GM21619 (cell line): ENCODE measurements around the gene RGS11.

ENCODE experiments used
- ATAC-seq: cut with Tn5 transposase; IDR thresholded peaks from one replicate; pipeline ENCODE4 v1.9.1; 2021; ENCODE audit not compliant: unreplicated experiment

Gene RGS11

DNA sequence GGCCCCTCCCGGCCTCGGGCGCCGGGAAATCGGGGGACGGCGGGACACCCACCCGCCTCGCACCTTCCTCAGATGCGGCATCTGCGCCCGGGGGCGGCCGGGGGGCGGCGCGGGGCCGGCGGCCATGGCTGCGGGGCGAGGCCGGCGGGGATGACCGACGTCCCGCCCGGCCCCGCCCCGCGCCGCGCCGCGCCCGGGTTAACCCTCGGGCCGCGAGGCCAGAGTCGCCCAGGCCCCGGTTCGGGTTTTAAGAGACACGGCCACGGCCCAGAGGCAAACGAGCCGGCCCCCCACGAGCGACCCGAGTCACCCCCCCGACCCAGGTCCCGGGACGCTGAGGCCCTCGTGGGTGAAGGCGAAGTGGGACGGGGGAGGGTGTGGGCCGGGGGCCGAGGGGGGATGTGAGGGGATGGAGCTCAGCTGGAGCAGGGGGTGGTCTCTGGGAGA lies at the start of gene RGS11:
Gene RGS11 (minus strand): TSS at position 159 of the 447 bp plus-strand sequence. CDS start 33 bp downstream, at position 126.
- no peak for ATAC-seq

DNA sequence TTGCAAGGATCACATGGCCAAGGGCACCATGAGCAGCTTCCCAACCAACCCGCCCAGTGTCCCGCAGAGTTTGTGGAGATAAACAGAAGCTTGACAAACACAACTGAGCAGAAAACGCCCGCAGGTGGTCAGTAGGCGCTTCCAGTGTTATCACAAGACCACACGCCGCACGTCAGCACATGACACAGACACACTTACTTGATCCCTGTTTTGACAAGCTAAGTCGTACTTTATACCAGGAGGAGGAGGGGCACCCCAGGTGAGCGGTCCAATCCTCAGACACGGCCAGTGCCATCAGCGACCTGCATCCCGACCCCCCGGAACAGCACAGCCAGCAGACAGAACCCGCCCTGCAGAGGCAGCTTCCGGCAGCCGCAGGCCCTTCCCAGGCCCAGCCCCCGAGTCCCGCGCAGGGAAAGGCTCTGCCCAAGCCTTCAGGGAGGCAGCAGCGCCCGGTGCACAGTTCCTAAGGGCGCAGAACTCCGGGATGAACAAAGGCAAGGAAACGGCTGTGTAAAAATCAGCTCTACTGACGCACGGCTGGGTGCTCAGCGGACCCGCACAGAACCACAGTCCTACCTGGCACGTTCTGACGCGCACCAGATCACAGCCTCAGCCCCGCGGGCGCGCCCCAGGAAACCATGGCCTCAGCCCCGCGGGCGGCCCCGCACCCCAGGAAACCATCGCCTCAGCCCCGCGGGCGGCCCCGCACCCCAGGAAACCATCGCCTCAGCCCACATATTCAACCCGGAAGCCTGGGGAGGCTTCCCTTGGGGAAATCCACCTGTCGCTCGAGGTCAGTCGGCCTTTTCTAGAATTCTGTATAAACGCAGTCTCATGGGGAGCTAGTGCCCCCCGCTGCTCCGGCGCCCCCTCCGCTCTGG lies 48.9 kb upstream of the RGS11 start:
- no peak for ATAC-seq

GRCh38 chr16:324201-324450 lies 48.4 kb upstream of the RGS11 start:
- ATAC-seq = no peak

GRCh38 chr16:322476-323143 lies 46.9 kb upstream of the RGS11 start:
- no peak for ATAC-seq

GRCh38 chr16:321532-321931 lies 45.8 kb upstream of the RGS11 start:
- no peak for ATAC-seq

GRCh38 chr16:320206-320605 lies 44.5 kb upstream of the RGS11 start:
- ATAC-seq = no peak

- no peak for ATAC-seq
Measured at GRCh38 chr16:318628-319027, 42.9 kb upstream of the RGS11 start.

DNA sequence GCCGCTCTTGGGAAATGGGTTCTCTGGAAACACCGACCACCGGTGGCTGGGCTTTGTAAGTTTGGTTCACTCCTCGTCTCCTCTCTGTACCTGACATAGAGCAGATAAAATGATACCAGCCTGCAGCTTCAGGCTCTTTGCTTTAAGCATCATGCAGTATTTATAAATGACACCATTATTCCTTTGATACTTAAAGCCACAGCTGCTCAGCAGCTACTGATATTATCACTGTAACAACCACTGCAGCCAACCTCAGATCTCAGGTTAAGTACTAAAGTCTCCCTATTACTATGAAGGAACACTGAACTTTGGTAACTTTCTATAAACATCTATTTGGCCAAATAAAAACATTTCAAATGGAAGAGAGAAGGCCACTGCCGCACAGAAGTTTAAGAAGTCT lies 41.8 kb upstream of the RGS11 start:
- no peak for ATAC-seq

DNA sequence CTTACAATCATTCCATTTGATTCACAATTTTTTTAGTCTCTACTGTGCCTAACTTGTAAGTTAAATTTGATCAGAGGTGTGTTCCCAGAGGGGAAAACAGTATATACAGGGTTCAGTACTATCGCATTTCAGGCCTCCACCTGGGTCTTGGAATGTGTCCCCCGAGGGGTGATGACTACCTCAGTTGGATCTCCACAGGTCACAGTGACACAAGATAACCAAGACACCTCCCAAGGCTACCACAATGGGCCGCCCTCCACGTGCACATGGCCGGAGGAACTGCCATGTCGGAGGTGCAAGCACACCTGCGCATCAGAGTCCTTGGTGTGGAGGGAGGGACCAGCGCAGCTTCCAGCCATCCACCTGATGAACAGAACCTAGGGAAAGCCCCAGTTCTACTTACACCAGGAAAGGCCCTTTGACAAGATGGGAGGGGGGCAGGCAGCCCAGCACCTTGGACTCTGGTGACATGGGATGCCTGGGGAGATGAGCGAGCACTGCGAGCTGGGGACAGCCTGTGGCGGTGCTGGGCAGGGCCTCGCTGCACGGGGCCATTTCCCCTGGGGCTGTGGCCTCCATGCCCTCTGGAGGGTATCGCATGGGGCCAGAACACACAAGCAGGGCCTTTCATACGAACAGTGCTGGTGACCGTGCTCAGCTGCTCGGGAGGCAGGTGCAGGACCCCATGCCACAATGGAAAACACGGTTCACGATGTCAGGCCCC lies 41.2 kb upstream of the RGS11 start:
- ATAC-seq = no peak

- ATAC-seq = no peak
Measured at GRCh38 chr16:314795-315299, 39.1 kb upstream of the RGS11 start.

DNA sequence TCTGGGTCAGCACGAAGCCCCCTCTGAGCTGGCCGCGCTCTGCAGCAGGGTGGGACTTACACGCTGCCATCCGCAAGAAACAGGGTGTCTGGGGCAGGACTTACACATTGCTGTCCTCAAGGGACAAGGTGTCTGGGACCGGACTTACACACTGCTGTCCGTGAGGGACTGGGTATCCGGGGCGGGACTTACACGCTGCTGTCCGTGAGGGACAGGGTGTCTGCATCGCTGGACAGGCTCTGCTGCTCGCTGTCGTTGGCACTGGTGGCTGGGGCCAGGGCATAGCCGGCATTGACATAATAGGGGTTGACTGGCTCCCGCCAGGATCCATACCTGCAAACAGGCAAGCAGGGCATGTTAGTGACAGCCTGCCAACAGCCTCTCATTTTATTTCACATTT lies 38.6 kb upstream of the RGS11 start:
- no peak for ATAC-seq

- no peak for ATAC-seq
Measured at GRCh38 chr16:311725-312124, 36.0 kb upstream of the RGS11 start.

GRCh38 chr16:309476-309875 lies 33.7 kb upstream of the RGS11 start:
- ATAC-seq = no peak

GRCh38 chr16:307691-308312 lies 32.1 kb upstream of the RGS11 start:
- no peak for ATAC-seq

- ATAC-seq = no peak
Measured at GRCh38 chr16:306911-307370, 31.2 kb upstream of the RGS11 start.

- no peak for ATAC-seq
Measured at GRCh38 chr16:305916-306626, 30.3 kb upstream of the RGS11 start.

- ATAC-seq = no peak
Measured at GRCh38 chr16:303760-304505, 28.2 kb upstream of the RGS11 start.

DNA sequence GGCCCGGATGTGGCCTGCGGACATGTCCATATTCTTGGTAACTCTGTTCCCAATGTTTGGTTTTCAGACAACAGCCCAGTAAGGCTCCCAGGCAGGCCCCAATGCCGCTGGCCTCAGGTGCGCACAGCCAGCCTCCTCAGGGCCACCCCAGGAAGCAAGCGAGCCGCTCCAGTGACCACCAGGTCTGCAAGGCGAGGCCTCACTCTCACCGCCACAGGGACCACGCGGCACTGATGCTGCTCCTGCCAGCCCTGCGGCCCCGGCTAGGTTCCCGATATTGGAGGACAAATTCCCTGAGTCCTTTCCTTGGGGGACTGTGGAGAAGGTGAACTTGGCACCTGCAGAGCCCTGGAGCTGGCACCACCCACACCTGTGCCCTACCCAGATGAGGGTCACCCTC lies 26.2 kb upstream of the RGS11 start:
- ATAC-seq = no peak

DNA sequence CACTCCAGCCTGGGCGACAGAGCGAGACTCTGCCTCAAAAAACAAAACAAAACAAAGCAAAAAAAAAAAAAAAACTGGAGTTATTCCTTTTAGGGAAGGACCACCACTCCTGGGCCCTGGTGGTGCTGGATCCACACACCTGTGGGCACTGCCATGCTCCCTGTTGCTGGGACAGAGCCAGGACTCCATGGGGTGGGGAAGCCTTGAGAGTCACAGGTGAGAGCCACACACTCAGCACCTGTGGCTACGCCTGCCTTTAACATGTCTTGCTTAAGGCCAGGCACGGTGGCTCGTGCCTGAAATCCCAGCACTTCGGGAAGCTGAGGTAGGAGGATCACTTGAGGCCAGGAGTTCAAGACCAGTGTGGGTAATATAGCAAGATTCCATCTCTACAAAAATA lies 25.5 kb upstream of the RGS11 start:
- ATAC-seq = no peak

DNA sequence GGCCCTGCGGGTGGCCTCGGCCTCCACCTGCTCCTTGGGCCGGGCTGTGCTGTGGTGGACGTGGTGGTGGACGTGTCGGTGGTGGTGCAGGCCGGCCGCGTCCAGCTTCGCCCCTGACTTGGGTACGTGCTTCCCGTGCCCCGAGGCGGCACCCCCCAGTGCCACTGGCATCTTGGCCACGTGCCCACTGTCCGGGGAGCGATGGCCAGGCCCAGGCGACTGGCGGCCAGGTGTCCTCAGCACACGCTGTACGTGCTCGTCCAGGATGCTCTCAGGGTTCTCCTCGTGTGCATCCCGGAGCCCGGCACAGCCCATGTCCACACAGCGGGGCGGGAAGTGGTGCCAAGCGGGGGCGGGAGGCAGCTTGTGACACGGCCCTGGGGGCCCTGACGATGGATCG lies 22.1 kb upstream of the RGS11 start:
- ATAC-seq = no peak
